ENCODE results near the gene TRIM44. TPM values are rescaled to one million over a fixed set of nuclear protein-coding genes. Genes with fewer than 3 reads are reported as not detected.
"Not testable (repeated sequence)": the region's sequence is repeated elsewhere in the genome, so short reads cannot be mapped to it uniquely, and the experiment has no call there.

TRIM44 gene
- total and polyA plus RNA-seq, 7 experiments from 2014 or later, result 35.7 to 60.8 (median 58.6) TPM

- Mint-ChIP-seq H3K27me3 (peaks cover 0 to 8% (median 0%) of the 10 kb centered on the region in 5 donors), H3K4me3 (peak overlapping the region; percentile 16 to 99 (median 94)), H3K36me3 (peaks cover 14 to 50% (median 46%) of the 10 kb centered on the region in 5 donors), H3K27ac (peak overlapping the region in 3 of 9 donors; percentile 11 to 100 (median 94)), H3K4me1 (peaks cover 32 to 81% (median 70%) of the 10 kb centered on the region in 7 donors), H3K9me3 (peaks cover 0 to 54% (median 31%) of the 10 kb centered on the region in 11 donors)
- peaks cover 0 to 13% (median 6%) of the 10 kb centered on the region in 3 experiments for H3K9me3 ChIP-seq (ENCODE audit: control insufficient read depth in 2 of 3, low read length in 3 of 3)
- peaks cover 0 to 4% (median 0%) of the 10 kb centered on the region in 3 experiments for H3K36me3 ChIP-seq (ENCODE audit: control insufficient read depth in 2 of 3, insufficient read depth in 3 of 3, low read length in 3 of 3)
- peak in 2 of 9 donors; percentile 1 to 12 for DNase-seq
- peaks cover 22 to 25% of the 10 kb centered on the region in 2 donors for H3K4me1 ChIP-seq (ENCODE audit: control insufficient read depth in 2 of 2, insufficient read depth in 2 of 2, low read length in 2 of 2)
- intact Hi-C loops (cut with micrococcal nuclease), result loop anchor here (5.0 to 10.0 kb wide), 4 partner anchors 827 to 1890 kb away; partner anchors contain the start of genes FBXO3 (in 1 of the 2) and NAT10 (in 1 of the 2)
- no peak overlapping the region for H3K4me3 ChIP-seq (ENCODE audit: low read length)
- ChIA-PET POLR2A (no interaction called here), CTCF (no interaction called here)
- no peak for ATAC-seq
- no peak overlapping the region for H3K27ac ChIP-seq (ENCODE audit: low read depth, low read length)
- no peaks in the 10 kb centered on the region for H3K27me3 ChIP-seq (ENCODE audit: control insufficient read depth in 2 of 2, insufficient read depth in 2 of 2, low read length in 2 of 2)
Observed at GRCh38 chr11:35664977-35665441, 2.4 kb downstream of the TRIM44 start.

GRCh38 chr11:35667257-35667656, 4.7 kb downstream of the TRIM44 start:
- ATAC-seq (no peak), DNase-seq (no peak)
- Mint-ChIP-seq H3K27ac (no peak overlapping the region), H3K36me3 (peaks cover 16 to 64% (median 59%) of the 10 kb centered on the region in 5 donors), H3K9me3 (peaks cover 0 to 54% (median 32%) of the 10 kb centered on the region in 11 donors), H3K27me3 (no peaks in the 10 kb centered on the region), H3K4me1 (peaks cover 34 to 90% (median 82%) of the 10 kb centered on the region in 7 donors), H3K4me3 (peak overlapping the region in 1 of 10 donors; percentile 27)
- Histone ChIP-seq H3K4me1 (ENCODE audit: control insufficient read depth in 2 of 2, insufficient read depth in 2 of 2, low read length in 2 of 2) (peaks cover 17 to 28% of the 10 kb centered on the region in 2 donors), H3K27me3 (ENCODE audit: control insufficient read depth in 2 of 2, insufficient read depth in 2 of 2, low read length in 2 of 2) (no peaks in the 10 kb centered on the region), H3K4me3 (ENCODE audit: low read length) (no peak overlapping the region), H3K27ac (ENCODE audit: low read depth, low read length) (no peak overlapping the region), H3K9me3 (ENCODE audit: control insufficient read depth in 2 of 3, low read length in 3 of 3) (peaks cover 0 to 13% (median 6%) of the 10 kb centered on the region in 3 experiments), H3K36me3 (ENCODE audit: control insufficient read depth in 2 of 3, insufficient read depth in 3 of 3, low read length in 3 of 3) (peaks cover 0 to 4% (median 0%) of the 10 kb centered on the region in 3 experiments)
- intact Hi-C loops (cut with micrococcal nuclease), result loop anchor here (10.0 kb wide), 2 partner anchors 1562 to 1892 kb away; partner anchors contain the start of genes FBXO3 (in 1 of the 2) and NAT10 (in 1 of the 2)
- ChIA-PET CTCF (no interaction called here), POLR2A (no interaction called here)

- H3K27ac Mint-ChIP-seq; H3K4me3 ChIP-seq (ENCODE audit: low read length); H3K27me3 Mint-ChIP-seq; H3K27me3 ChIP-seq (ENCODE audit: control insufficient read depth in 2 of 2, insufficient read depth in 2 of 2, low read length in 2 of 2); DNase-seq; POLR2A ChIA-PET; CTCF ChIA-PET; H3K9me3 ChIP-seq (ENCODE audit: control insufficient read depth in 2 of 3, low read length in 3 of 3); H3K27ac ChIP-seq (ENCODE audit: low read depth, low read length); ATAC-seq; H3K36me3 ChIP-seq (ENCODE audit: control insufficient read depth in 2 of 3, insufficient read depth in 3 of 3, low read length in 3 of 3): not testable (repeated sequence)
- H3K4me3 Mint-ChIP-seq, result peak overlapping the region in 1 of 10 donors; percentile 32
- intact Hi-C loops (cut with micrococcal nuclease), result loop anchor here (10.0 kb wide), 2 partner anchors 1564 to 1894 kb away; partner anchors contain the start of genes FBXO3 (in 1 of the 2) and NAT10 (in 1 of the 2)
- peaks cover 13 to 28% of the 10 kb centered on the region in 2 donors for H3K4me1 ChIP-seq (ENCODE audit: control insufficient read depth in 2 of 2, insufficient read depth in 2 of 2, low read length in 2 of 2)
- H3K9me3 Mint-ChIP-seq, result peaks cover 0 to 49% (median 28%) of the 10 kb centered on the region in 11 donors
- peaks cover 12 to 62% (median 55%) of the 10 kb centered on the region in 5 donors for H3K36me3 Mint-ChIP-seq
- H3K4me1 Mint-ChIP-seq, result peaks cover 26 to 96% (median 86%) of the 10 kb centered on the region in 7 donors
Observed at GRCh38 chr11:35668350-35668749, 5.8 kb downstream of the TRIM44 start.

- intact Hi-C loops (cut with micrococcal nuclease), result no loop called here
- peak overlapping the region in 5 of 10 donors; percentile 24 to 61 (median 57) for H3K4me3 Mint-ChIP-seq
- no peaks in the 10 kb centered on the region for H3K27me3 Mint-ChIP-seq
- no peak overlapping the region for H3K27ac ChIP-seq (ENCODE audit: low read depth, low read length)
- peaks cover 3 to 26% of the 10 kb centered on the region in 2 donors for H3K4me1 ChIP-seq (ENCODE audit: control insufficient read depth in 2 of 2, insufficient read depth in 2 of 2, low read length in 2 of 2)
- no peaks in the 10 kb centered on the region for H3K27me3 ChIP-seq (ENCODE audit: control insufficient read depth in 2 of 2, insufficient read depth in 2 of 2, low read length in 2 of 2)
- ChIA-PET CTCF (no interaction called here), POLR2A (no interaction called here)
- peaks cover 9 to 45% (median 42%) of the 10 kb centered on the region in 5 donors for H3K36me3 Mint-ChIP-seq
- peaks cover 0 to 4% (median 0%) of the 10 kb centered on the region in 3 experiments for H3K36me3 ChIP-seq (ENCODE audit: control insufficient read depth in 2 of 3, insufficient read depth in 3 of 3, low read length in 3 of 3)
- ATAC-seq (no peak), DNase-seq (no peak)
- H3K9me3 ChIP-seq (ENCODE audit: control insufficient read depth in 2 of 3, low read length in 3 of 3), result no peaks in the 10 kb centered on the region
- peaks cover 13 to 96% (median 87%) of the 10 kb centered on the region in 7 donors for H3K4me1 Mint-ChIP-seq
- H3K9me3 Mint-ChIP-seq, result peaks cover 0 to 17% (median 6%) of the 10 kb centered on the region in 11 donors
- H3K27ac Mint-ChIP-seq, result no peak overlapping the region
- no peak overlapping the region for H3K4me3 ChIP-seq (ENCODE audit: low read length)
Observed at GRCh38 chr11:35671396-35672127, 9.0 kb downstream of the TRIM44 start.

- CTCF ChIA-PET, result no interaction called here
- Mint-ChIP-seq H3K27me3 (no peaks in the 10 kb centered on the region), H3K4me3 (peak overlapping the region in 4 of 10 donors; percentile 16 to 62 (median 60)), H3K4me1 (peaks cover 13 to 98% (median 90%) of the 10 kb centered on the region in 7 donors), H3K36me3 (peaks cover 9 to 46% (median 36%) of the 10 kb centered on the region in 5 donors), H3K9me3 (peaks cover 0 to 9% (median 5%) of the 10 kb centered on the region in 11 donors), H3K27ac (peak overlapping the region in 2 of 9 donors; percentile 1 to 9)
- Histone ChIP-seq H3K9me3 (ENCODE audit: control insufficient read depth in 2 of 3, low read length in 3 of 3) (no peaks in the 10 kb centered on the region), H3K27ac (ENCODE audit: low read depth, low read length) (no peak overlapping the region), H3K4me1 (ENCODE audit: control insufficient read depth in 2 of 2, insufficient read depth in 2 of 2, low read length in 2 of 2) (peaks cover 3 to 26% of the 10 kb centered on the region in 2 donors), H3K4me3 (ENCODE audit: low read length) (no peak overlapping the region), H3K36me3 (ENCODE audit: control insufficient read depth in 2 of 3, insufficient read depth in 3 of 3, low read length in 3 of 3) (peaks cover 0 to under 1% (median 0%) of the 10 kb centered on the region in 3 experiments), H3K27me3 (ENCODE audit: control insufficient read depth in 2 of 2, insufficient read depth in 2 of 2, low read length in 2 of 2) (no peaks in the 10 kb centered on the region)
- ATAC-seq (no peak), DNase-seq (no peak)
- POLR2A ChIA-PET, result no interaction called here
- intact Hi-C loops (cut with micrococcal nuclease), result no loop called here
Observed at GRCh38 chr11:35672608-35673007, 10.0 kb downstream of the TRIM44 start.

- Mint-ChIP-seq H3K27me3 (no peaks in the 10 kb centered on the region), H3K27ac (peak overlapping the region in 4 of 9 donors; percentile 2 to 74 (median 24)), H3K4me3 (peak overlapping the region in 7 of 10 donors; percentile 6 to 47 (median 36)), H3K9me3 (peaks cover 0 to 4% (median 0%) of the 10 kb centered on the region in 11 donors), H3K36me3 (peaks cover 4 to 44% (median 20%) of the 10 kb centered on the region in 5 donors), H3K4me1 (peaks cover 17 to 100% (median 92%) of the 10 kb centered on the region in 7 donors)
- no peak overlapping the region for H3K27ac ChIP-seq (ENCODE audit: low read depth, low read length)
- no peak overlapping the region for H3K4me3 ChIP-seq (ENCODE audit: low read length)
- H3K36me3 ChIP-seq (ENCODE audit: control insufficient read depth in 2 of 3, insufficient read depth in 3 of 3, low read length in 3 of 3), result no peaks in the 10 kb centered on the region
- ATAC-seq, result no peak
- H3K27me3 ChIP-seq (ENCODE audit: control insufficient read depth in 2 of 2, insufficient read depth in 2 of 2, low read length in 2 of 2), result no peaks in the 10 kb centered on the region
- H3K9me3 ChIP-seq (ENCODE audit: control insufficient read depth in 2 of 3, low read length in 3 of 3), result no peaks in the 10 kb centered on the region
- ChIA-PET POLR2A (interaction anchor here (0.9 kb wide), 1 partner anchor 48 kb away, joined by 4 read pairs; no protein-coding TSS in a partner anchor), CTCF (no interaction called here)
- DNase-seq, result no peak
- H3K4me1 ChIP-seq (ENCODE audit: control insufficient read depth in 2 of 2, insufficient read depth in 2 of 2, low read length in 2 of 2), result peaks cover 8 to 22% of the 10 kb centered on the region in 2 donors
- intact Hi-C loops (cut with micrococcal nuclease), result no loop called here
Observed at GRCh38 chr11:35675901-35676610, 13.5 kb downstream of the TRIM44 start.
